Cardiac muscle cell (in vitro differentiated cells and primary cell): Measurements from ENCODE around the gene CYP2W1. TPM values are rescaled to one million over a fixed set of nuclear protein-coding genes. Genes with fewer than 3 reads are reported as not detected.

Source experiments
- DNase-seq, 2 donors: peaks; one replicate each; pipeline versions ENCODE4 v3.0.0 to v3.0.0-alpha.2; 2010 to 2017; ENCODE audit warnings: low read depth in 1 of 2, low spot score in 1 of 2
- H3K27ac ChIP-seq: fragments of 200-600 bp; sonication (generic); 2 replicates; pipeline ENCODE4 v1.5.1; 2016
- H3K27me3 ChIP-seq: fragments of 200-600 bp; sonication (generic); 2 replicates; pipeline ENCODE4 v1.6.0; 2016; ENCODE audit warnings: control low read depth
- H3K36me3 ChIP-seq: fragments of 200-600 bp; sonication (generic); 2 replicates; pipeline ENCODE4 v1.5.1; 2016; ENCODE audit warnings: control low read depth
- H3K4me1 ChIP-seq: fragments of 200-600 bp; sonication (generic); 2 replicates; pipeline ENCODE4 v1.8.1; 2017; ENCODE audit warnings: low read depth, mild to moderate bottlenecking, mixed run types
- H3K4me3 ChIP-seq: fragments of 200-600 bp; sonication (generic); 2 replicates; pipeline ENCODE4 v1.5.1; 2016; ENCODE audit warnings: mild to moderate bottlenecking
- H3K9me3 ChIP-seq: fragments of 200-600 bp; sonication (generic); 2 replicates; pipeline ENCODE4 v1.5.1; 2017; ENCODE audit warnings: low read depth, mild to moderate bottlenecking, control low read depth
- CTCF ChIP-seq: IDR thresholded peaks from 2 replicates; pipeline ENCODE4 v1.5.1; 2012; ENCODE audit warnings: low read depth, mild to moderate bottlenecking, low read length
- polyA plus RNA-seq: library from polyadenylated mRNA; unstranded; fragments of >200 nt; fragmentation: Nextera tagmentation; extraction: Ambion mirVana; gene quantifications from 2 replicates; pipeline ENCODE4 v1.2.1, GENCODE V29; 2016
- total RNA-seq: library from RNA; depleted of rRNA; stranded (reverse); fragments of >200 nt; gene quantifications from 2 replicates; pipeline ENCODE4 v1.2.3, GENCODE V29; 2016

CYP2W1 gene
- total and polyA plus RNA-seq, 2 experiments from 2014 or later, result 0.10 to 3.4 TPM

GRCh38 chr7:983616-984071, 663 bp downstream of the CYP2W1 start:
- Histone ChIP-seq H3K4me3 (no peak overlapping the region), H3K9me3 (no peaks in the 10 kb centered on the region), H3K36me3 (no peaks in the 10 kb centered on the region), H3K27me3 (no peaks in the 10 kb centered on the region), H3K4me1 (peaks cover 10% of the 10 kb centered on the region), H3K27ac (no peak overlapping the region)
- no peak for TF ChIP-seq CTCF
- no peak for DNase-seq

- H3K4me1 ChIP-seq, result peaks cover 10% of the 10 kb centered on the region
- no peak overlapping the region for H3K27ac ChIP-seq
- H3K4me3 ChIP-seq, result no peak overlapping the region
- no peaks in the 10 kb centered on the region for H3K9me3 ChIP-seq
- H3K27me3 ChIP-seq, result no peaks in the 10 kb centered on the region
- no peak for TF ChIP-seq CTCF
- DNase-seq, result no peak
- H3K36me3 ChIP-seq, result no peaks in the 10 kb centered on the region
These were observed 1.6 kb downstream of the CYP2W1 start for GRCh38 chr7:984361-985126.

DNA sequence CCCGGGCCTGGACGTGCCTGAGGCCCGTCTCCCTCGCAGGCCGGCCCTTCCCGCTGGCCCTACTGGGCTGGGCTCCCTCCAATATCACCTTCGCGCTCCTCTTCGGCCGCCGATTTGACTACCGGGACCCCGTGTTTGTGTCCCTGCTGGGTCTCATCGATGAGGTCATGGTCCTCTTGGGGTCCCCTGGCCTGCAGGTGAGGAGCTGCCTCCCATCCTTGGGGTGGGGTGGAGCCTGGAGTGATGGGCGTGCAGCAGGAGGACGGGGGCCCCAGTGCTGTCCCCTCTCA, 2.1 kb downstream of the CYP2W1 start:
- peaks cover 10% of the 10 kb centered on the region for H3K4me1 ChIP-seq
- H3K4me3 ChIP-seq, result no peak overlapping the region
- DNase-seq, result no peak
- no peak for TF ChIP-seq CTCF
- no peaks in the 10 kb centered on the region for H3K9me3 ChIP-seq
- H3K27ac ChIP-seq, result no peak overlapping the region
- H3K36me3 ChIP-seq, result no peaks in the 10 kb centered on the region
- no peaks in the 10 kb centered on the region for H3K27me3 ChIP-seq

DNA sequence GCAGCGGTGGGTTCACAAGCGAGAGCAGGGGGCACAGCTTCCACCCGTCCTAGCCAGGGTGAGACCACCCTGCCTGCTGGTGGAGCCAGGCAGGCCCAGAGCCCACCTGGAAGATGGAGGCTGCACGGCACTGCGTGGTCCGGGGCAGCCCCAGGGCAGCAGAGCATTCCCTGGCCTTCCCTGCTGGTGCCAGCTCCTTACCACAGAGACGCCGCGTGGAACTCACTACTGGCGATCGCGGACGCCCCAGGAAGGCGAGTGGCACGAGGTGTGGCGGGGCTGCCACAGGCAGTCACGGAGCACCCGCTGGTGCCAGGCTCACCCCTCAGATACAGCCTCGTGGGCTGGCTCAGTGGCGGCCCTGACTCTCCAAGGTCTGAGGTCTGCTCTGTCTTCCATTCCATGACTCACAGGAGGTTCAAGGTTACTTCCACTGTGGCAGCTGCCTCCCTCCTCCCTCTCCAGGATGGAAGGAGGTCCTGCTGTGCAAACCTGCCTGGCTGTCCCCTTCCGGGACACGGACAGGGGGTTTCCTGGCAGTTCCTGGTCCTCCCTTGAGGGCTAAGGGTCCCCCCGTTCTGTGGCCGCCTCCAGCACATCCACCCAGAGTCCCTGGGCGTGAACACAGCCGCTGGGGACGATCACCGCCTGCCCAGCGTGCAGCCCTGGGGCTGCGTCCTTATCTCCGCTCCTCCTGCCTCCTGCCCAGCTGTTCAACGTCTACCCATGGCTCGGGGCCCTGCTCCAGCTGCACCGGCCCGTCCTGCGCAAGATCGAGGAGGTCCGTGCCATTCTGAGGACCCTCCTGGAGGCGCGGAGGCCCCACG, 3.1 kb downstream of the CYP2W1 start:
- Histone ChIP-seq H3K4me3 (no peak overlapping the region), H3K36me3 (no peaks in the 10 kb centered on the region), H3K9me3 (no peaks in the 10 kb centered on the region), H3K27me3 (no peaks in the 10 kb centered on the region), H3K27ac (no peak overlapping the region), H3K4me1 (peaks cover 14% of the 10 kb centered on the region)
- peak in 1 of 2 donors; percentile 55 for DNase-seq
- no peak for TF ChIP-seq CTCF

GRCh38 chr7:986766-987751, 4.1 kb downstream of the CYP2W1 start:
- DNase-seq, result no peak
- no peaks in the 10 kb centered on the region for H3K36me3 ChIP-seq
- H3K9me3 ChIP-seq, result no peaks in the 10 kb centered on the region
- TF ChIP-seq CTCF, result no peak
- no peak overlapping the region for H3K4me3 ChIP-seq
- peaks cover 19% of the 10 kb centered on the region for H3K4me1 ChIP-seq
- no peak overlapping the region for H3K27ac ChIP-seq
- no peaks in the 10 kb centered on the region for H3K27me3 ChIP-seq
